ENCODE measurements around the gene MYCT1. TPM values are rescaled to one million over a fixed set of nuclear protein-coding genes. Genes with fewer than 3 reads are reported as not detected.

Gene MYCT1
- total RNA-seq, 1 experiment from 2014 or later: 0.17 TPM

DNA sequence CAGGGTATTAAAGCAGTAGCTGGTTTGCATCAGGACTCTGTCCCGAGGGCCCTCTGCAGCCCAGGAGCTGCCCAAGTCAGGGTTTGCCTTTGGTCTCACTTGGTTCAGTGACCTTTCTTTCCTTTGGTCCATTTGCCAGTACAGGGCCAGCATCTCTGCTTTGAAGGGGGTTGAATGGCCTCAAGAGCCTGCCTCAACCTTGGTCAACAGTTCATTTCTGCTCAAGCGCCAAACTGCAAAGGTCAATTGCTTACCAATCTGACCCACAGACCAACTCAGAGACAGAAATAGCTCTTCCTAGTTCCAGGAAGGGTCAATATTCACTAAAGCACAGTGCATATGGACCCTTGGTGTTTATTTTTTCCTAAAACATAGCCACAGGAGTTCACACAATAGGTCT is 72.3 kb downstream of the MYCT1 start:
- no peaks in the 10 kb centered on the region for H3K4me1 ChIP-seq (ENCODE audit: insufficient read depth, low read length)
- WGBS (ENCODE audit: extremely low coverage, insufficient read length, low lambda C conversion rate): no CpG with 5 or more reads among the region's 2 CpGs
- Mint-ChIP-seq H3K9me3 (no peaks in the 10 kb centered on the region), H3K4me3 (no peak overlapping the region), H3K4me1 (no peaks in the 10 kb centered on the region), H3K36me3 (ENCODE audit: insufficient read depth in 1 of 3, low read depth in 3 of 3) (no peaks in the 10 kb centered on the region), H3K27ac (no peak overlapping the region; a peak in 1 of 7 replicates), H3K27me3 (ENCODE audit: low read depth) (no peaks in the 10 kb centered on the region)
- no peak overlapping the region for H4K91ac ChIP-seq (ENCODE audit: insufficient read length, low read depth, low read length)
- no peak for DNase-seq
- H3K79me2 ChIP-seq (ENCODE audit: insufficient read depth, low read length): no peaks in the 10 kb centered on the region
- no peak overlapping the region for H2BK15ac ChIP-seq (ENCODE audit: low read depth, low read length)
- no peak overlapping the region for H3K23ac ChIP-seq (ENCODE audit: insufficient read length, low read depth, low read length)
- no peaks in the 10 kb centered on the region for H3K9me3 ChIP-seq (ENCODE audit: control insufficient read depth, low read depth, low read length)
- H3K79me1 ChIP-seq (ENCODE audit: insufficient read depth, low read depth, low read length, poor library complexity, severe bottlenecking): no peaks in the 10 kb centered on the region
- no peak overlapping the region for H3K56ac ChIP-seq (ENCODE audit: insufficient read length, low read depth, low read length)
- H3T11ph ChIP-seq (ENCODE audit: low read length): no peak overlapping the region
- no peak overlapping the region for H2BK12ac ChIP-seq (ENCODE audit: insufficient read length, low read depth, low read length)
- H3K9ac ChIP-seq (ENCODE audit: extremely low read depth, insufficient read length, low read length): no peak overlapping the region
- H3K4ac ChIP-seq (ENCODE audit: low read depth, low read length): no peak overlapping the region
- H2BK120ac ChIP-seq (ENCODE audit: low read depth, low read length, poor library complexity, severe bottlenecking): no peak overlapping the region
- no peak overlapping the region for H3K18ac ChIP-seq (ENCODE audit: insufficient read length, low read depth, low read length)
- no peak overlapping the region for H2BK20ac ChIP-seq (ENCODE audit: low read depth, low read length, poor library complexity, severe bottlenecking)
- H3K23me2 ChIP-seq (ENCODE audit: insufficient read length, low read depth, low read length, poor library complexity, severe bottlenecking): no peaks in the 10 kb centered on the region
- H3K4me2 ChIP-seq (ENCODE audit: insufficient read depth, insufficient read length, low read length): no peak overlapping the region
- no peaks in the 10 kb centered on the region for H3K27me3 ChIP-seq (ENCODE audit: insufficient read depth, low read length)
- no peak overlapping the region for H2BK5ac ChIP-seq (ENCODE audit: insufficient read length, low read length)
- H2AK5ac ChIP-seq (ENCODE audit: insufficient read length, low read length): no peak overlapping the region
- no peak overlapping the region for H4K5ac ChIP-seq (ENCODE audit: insufficient read length, low read depth, low read length)
- H3K14ac ChIP-seq (ENCODE audit: insufficient read depth, low read length): no peak overlapping the region
- no peak overlapping the region for H4K8ac ChIP-seq (replicated peaks; ENCODE audit: insufficient read length, low read depth, low read length)
- TF ChIP-seq CTCF (conservative IDR thresholded peaks at IDR 0.05): no peak
- H2AFZ ChIP-seq (ENCODE audit: low read length): no peak overlapping the region
- H3K27ac ChIP-seq (ENCODE audit: insufficient read length, low read depth, low read length): no peak overlapping the region
- H4K20me1 ChIP-seq (ENCODE audit: control insufficient read depth, insufficient read depth, insufficient read length): no peaks in the 10 kb centered on the region
